WTC11 (cell line): ENCODE data around the gene PEX5. TPM values are rescaled to one million over a fixed set of nuclear protein-coding genes. Genes with fewer than 3 reads are reported as not detected.

Source experiments
- ATAC-seq: fragments of 200-7000 bp; cut with Tn5 transposase; 2 replicates; pipeline ENCODE4 v1.10.0; 2021; ENCODE audit warnings: mild to moderate bottlenecking, moderate library complexity
- CTCF ChIA-PET: fragments of 300-600 bp; sonication (Branson Sonifier 250); formaldehyde crosslinking; loops from one replicate; lab custom pipeline; 2021; ENCODE audit warnings: antibody characterized with exemption; lab: Charles Lee
- POLR2A ChIA-PET: fragments of 350-600 bp; sonication (Branson Sonifier 250); formaldehyde crosslinking; loops from one replicate; lab custom pipeline; 2021; ENCODE audit warnings: antibody characterized with exemption; lab: Charles Lee
- DNase-seq: peaks from one replicate; pipeline ENCODE4 v3.0.0; 2021; ENCODE audit warnings: low spot score
- H3K27ac Mint-ChIP-seq: 2 replicates; pipeline ENCODE4 v1.8.0; 2021; ENCODE audit warnings: mixed read lengths
- H3K27me3 Mint-ChIP-seq: 2 replicates; pipeline ENCODE4 v1.8.0; 2021; ENCODE audit warnings: low read depth, mild to moderate bottlenecking, moderate library complexity, mixed read lengths
- H3K36me3 Mint-ChIP-seq: 2 replicates; pipeline ENCODE4 v1.8.0; 2021; ENCODE audit warnings: mixed read lengths
- H3K4me1 Mint-ChIP-seq: 2 replicates; pipeline ENCODE4 v1.8.0; 2022; ENCODE audit warnings: mixed read lengths
- H3K4me3 Mint-ChIP-seq: 2 replicates; pipeline ENCODE4 v1.8.0; 2021; ENCODE audit warnings: mild to moderate bottlenecking, moderate library complexity, mixed read lengths
- H3K9me3 Mint-ChIP-seq: 2 replicates; pipeline ENCODE4 v1.8.0; 2021; ENCODE audit warnings: mixed read lengths
- CREB1 ChIP-seq: sonication (generic); formaldehyde crosslinking; IDR thresholded peaks from 2 replicates; pipeline ENCODE4 v1.8.0; 2023; ENCODE audit warnings: mild to moderate bottlenecking, missing genetic modification reagents
- ESRRA ChIP-seq: sonication (generic); formaldehyde crosslinking; IDR thresholded peaks from 2 replicates; pipeline ENCODE4 v1.8.1; 2022; ENCODE audit warnings: mild to moderate bottlenecking, missing genetic modification reagents, borderline replicate concordance
- ETV6 ChIP-seq: sonication (generic); formaldehyde crosslinking; IDR thresholded peaks from 2 replicates; pipeline ENCODE4 v1.8.1; 2022; ENCODE audit warnings: mild to moderate bottlenecking, missing genetic modification reagents
- GTF2I ChIP-seq: fragments of 250-450 bp; sonication (Bioruptor Pico); conservative IDR thresholded peaks from 2 replicates; pipeline ENCODE4 v1.4.0; 2021; ENCODE audit warnings: mild to moderate bottlenecking
- HMGA2 ChIP-seq: fragments of 250-450 bp; sonication (Bioruptor Pico); IDR thresholded peaks from 2 replicates; pipeline ENCODE4 v1.4.0; 2021; ENCODE audit warnings: mild to moderate bottlenecking, moderate library complexity
- NFATC4 ChIP-seq: fragments of 250-450 bp; sonication (Bioruptor Pico); IDR thresholded peaks from 2 replicates; pipeline ENCODE4 v1.9.0; 2021; ENCODE audit warnings: mild to moderate bottlenecking
- NR1H2 ChIP-seq: sonication (generic); formaldehyde crosslinking; IDR thresholded peaks from 2 replicates; pipeline ENCODE4 v1.9.0; 2021; ENCODE audit warnings: mild to moderate bottlenecking, moderate library complexity, missing genetic modification reagents
- RELA ChIP-seq: sonication (generic); formaldehyde crosslinking; IDR thresholded peaks from 2 replicates; pipeline ENCODE4 v1.8.1; 2022; ENCODE audit warnings: missing genetic modification reagents, mild to moderate bottlenecking, borderline replicate concordance
- SMAD4 ChIP-seq: sonication (generic); formaldehyde crosslinking; IDR thresholded peaks from 2 replicates; pipeline ENCODE4 v1.8.0; 2022; ENCODE audit warnings: mild to moderate bottlenecking, missing genetic modification reagents
- TCF7 ChIP-seq: sonication (generic); formaldehyde crosslinking; IDR thresholded peaks from 2 replicates; pipeline ENCODE4 v1.8.0; 2022; ENCODE audit warnings: mild to moderate bottlenecking, low read depth, missing genetic modification reagents, moderate library complexity
- ZNF423 ChIP-seq: fragments of 250-450 bp; sonication (Bioruptor Pico); IDR thresholded peaks from 2 replicates; pipeline ENCODE4 v2.1.2; 2022; ENCODE audit warnings: mild to moderate bottlenecking, moderate library complexity
- total RNA-seq: library from RNA; stranded (reverse); gene quantifications from 3 replicates; pipeline ENCODE4 v1.2.3, GENCODE V29; 2021
- TF ChIP-seq, protein P1 (sequence below): fragments of 250-450 bp; sonication (Bioruptor Pico); IDR thresholded peaks from 2 replicates; pipeline ENCODE4 v1.9.0; 2021; ENCODE audit warnings: mild to moderate bottlenecking, borderline replicate concordance
- TF ChIP-seq, protein P2 (sequence below): fragments of 250-450 bp; sonication (Bioruptor Pico); conservative IDR thresholded peaks from 2 replicates; pipeline ENCODE4 v1.9.0; 2021; ENCODE audit warnings: mild to moderate bottlenecking
- TF ChIP-seq, protein P3 (sequence below): sonication (generic); formaldehyde crosslinking; IDR thresholded peaks from 2 replicates; pipeline ENCODE4 v1.8.1; 2023; ENCODE audit warnings: mild to moderate bottlenecking, missing genetic modification reagents
- TF ChIP-seq, protein P4 (sequence below): fragments of 250-450 bp; sonication (Bioruptor Pico); IDR thresholded peaks from 2 replicates; pipeline ENCODE4 v1.9.0; 2021; ENCODE audit warnings: moderate library complexity, mild to moderate bottlenecking, inconsistent platforms, borderline replicate concordance
- TF ChIP-seq, protein P5 (sequence below): sonication (generic); formaldehyde crosslinking; IDR thresholded peaks from 2 replicates; pipeline ENCODE4 v1.8.1; 2023; ENCODE audit warnings: mild to moderate bottlenecking, missing genetic modification reagents, moderate library complexity
- TF ChIP-seq, protein P6 (sequence below): fragments of 250-450 bp; sonication (Bioruptor Pico); IDR thresholded peaks from 2 replicates; pipeline ENCODE4 v1.9.0; 2021; ENCODE audit warnings: mild to moderate bottlenecking
- TF ChIP-seq, protein P7 (sequence below): fragments of 250-450 bp; sonication (Bioruptor Pico); IDR thresholded peaks from 2 replicates; pipeline ENCODE4 v1.8.0; 2021; ENCODE audit warnings: mild to moderate bottlenecking
- TF ChIP-seq, protein P8 (sequence below): sonication (generic); formaldehyde crosslinking; IDR thresholded peaks from 2 replicates; pipeline ENCODE4 v1.8.1; 2023; ENCODE audit warnings: mild to moderate bottlenecking, missing genetic modification reagents
- TF ChIP-seq, protein P9 (sequence below): sonication (generic); formaldehyde crosslinking; IDR thresholded peaks from 2 replicates; pipeline ENCODE4 v1.8.0; 2022; ENCODE audit warnings: mild to moderate bottlenecking, missing genetic modification reagents

The PEX5 gene
- total RNA-seq, 1 experiment from 2014 or later, result 68.9 TPM

DNA sequence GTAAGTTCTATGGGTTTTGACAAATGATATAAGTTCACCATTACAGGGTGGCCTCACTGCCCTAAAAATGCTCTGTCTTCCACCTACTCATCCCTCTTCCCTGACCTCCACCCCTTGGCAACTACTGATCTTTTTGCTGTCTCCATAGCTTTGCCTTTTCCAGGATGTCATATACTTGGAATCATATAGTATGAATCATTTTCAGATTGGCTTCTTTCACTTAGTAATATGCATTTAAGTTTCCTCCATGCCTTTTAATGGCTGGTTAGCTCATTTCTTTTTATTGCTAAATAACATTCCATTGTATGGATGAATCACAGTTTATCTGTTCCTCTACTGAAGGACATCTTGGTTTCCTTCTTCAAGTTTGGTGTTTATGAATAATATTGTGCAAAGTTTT, 14.0 kb upstream of the PEX5 start (continued):
- TF ChIP-seq, protein P1, sequence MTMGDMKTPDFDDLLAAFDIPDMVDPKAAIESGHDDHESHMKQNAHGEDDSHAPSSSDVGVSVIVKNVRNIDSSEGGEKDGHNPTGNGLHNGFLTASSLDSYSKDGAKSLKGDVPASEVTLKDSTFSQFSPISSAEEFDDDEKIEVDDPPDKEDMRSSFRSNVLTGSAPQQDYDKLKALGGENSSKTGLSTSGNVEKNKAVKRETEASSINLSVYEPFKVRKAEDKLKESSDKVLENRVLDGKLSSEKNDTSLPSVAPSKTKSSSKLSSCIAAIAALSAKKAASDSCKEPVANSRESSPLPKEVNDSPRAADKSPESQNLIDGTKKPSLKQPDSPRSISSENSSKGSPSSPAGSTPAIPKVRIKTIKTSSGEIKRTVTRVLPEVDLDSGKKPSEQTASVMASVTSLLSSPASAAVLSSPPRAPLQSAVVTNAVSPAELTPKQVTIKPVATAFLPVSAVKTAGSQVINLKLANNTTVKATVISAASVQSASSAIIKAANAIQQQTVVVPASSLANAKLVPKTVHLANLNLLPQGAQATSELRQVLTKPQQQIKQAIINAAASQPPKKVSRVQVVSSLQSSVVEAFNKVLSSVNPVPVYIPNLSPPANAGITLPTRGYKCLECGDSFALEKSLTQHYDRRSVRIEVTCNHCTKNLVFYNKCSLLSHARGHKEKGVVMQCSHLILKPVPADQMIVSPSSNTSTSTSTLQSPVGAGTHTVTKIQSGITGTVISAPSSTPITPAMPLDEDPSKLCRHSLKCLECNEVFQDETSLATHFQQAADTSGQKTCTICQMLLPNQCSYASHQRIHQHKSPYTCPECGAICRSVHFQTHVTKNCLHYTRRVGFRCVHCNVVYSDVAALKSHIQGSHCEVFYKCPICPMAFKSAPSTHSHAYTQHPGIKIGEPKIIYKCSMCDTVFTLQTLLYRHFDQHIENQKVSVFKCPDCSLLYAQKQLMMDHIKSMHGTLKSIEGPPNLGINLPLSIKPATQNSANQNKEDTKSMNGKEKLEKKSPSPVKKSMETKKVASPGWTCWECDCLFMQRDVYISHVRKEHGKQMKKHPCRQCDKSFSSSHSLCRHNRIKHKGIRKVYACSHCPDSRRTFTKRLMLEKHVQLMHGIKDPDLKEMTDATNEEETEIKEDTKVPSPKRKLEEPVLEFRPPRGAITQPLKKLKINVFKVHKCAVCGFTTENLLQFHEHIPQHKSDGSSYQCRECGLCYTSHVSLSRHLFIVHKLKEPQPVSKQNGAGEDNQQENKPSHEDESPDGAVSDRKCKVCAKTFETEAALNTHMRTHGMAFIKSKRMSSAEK (CRISPR knock-in tag), result no peak
- TF ChIP-seq, protein P2, sequence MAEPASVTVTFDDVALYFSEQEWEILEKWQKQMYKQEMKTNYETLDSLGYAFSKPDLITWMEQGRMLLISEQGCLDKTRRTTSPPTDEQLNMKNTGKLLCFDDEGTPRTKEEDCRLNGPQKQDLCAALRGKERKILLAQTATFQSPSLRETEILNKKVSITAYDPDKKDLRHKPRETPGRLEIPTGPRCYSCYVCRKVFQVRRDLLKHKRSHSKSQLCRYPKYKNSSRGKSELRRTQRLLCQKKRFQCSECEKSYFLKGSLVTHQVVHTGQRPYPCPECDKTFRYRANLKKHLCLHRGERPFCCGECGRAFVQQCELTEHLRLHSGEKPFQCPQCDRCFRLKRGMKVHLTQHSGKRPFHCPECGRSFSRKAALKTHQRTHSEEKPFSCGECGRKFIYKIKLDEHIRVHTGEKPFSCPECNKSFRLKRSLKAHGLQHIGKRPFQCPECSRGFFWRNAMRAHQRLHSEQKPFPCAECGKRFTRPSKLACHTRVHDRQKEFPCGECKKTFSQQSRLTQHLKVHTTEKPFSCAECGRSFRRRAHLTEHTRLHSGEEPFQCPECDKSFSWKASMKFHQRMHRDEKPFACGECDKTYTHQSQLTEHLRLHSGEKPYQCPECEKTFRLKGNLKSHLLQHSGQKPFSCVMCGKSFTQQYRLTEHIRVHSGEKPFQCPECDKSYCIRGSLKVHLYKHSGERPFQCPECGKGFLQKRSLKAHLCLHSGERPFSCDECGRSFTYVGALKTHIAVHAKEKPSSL, result no peak

DNA sequence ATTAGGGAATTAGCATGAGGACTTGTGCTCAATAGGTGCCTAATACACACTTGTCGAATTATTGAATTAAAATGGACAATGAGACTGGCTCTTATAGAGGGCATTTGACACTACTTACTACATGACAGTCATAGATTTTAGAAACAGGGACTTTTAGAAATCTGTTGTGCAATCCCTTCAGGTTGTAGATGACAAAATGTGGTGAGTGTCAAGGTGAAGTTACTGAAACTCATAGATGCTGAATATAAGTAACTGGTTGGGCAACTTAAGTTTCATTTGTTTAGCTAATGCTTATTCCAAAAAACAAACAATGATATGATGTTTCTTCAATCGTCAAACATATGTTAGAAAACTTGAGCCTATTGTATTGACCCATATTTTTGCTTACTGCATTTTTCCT, 12.9 kb upstream of the PEX5 start:
- CTCF ChIA-PET, result interaction anchor here (0.9 kb wide), 1 partner anchor 14 kb away, joined by 3 read pairs; no protein-coding TSS in a partner anchor
- H3K9me3 Mint-ChIP-seq, result peaks cover 77% of the 10 kb centered on the region

More for the DNA sequence above, 12.9 kb upstream of the PEX5 start:
- TF ChIP-seq, protein P3, sequence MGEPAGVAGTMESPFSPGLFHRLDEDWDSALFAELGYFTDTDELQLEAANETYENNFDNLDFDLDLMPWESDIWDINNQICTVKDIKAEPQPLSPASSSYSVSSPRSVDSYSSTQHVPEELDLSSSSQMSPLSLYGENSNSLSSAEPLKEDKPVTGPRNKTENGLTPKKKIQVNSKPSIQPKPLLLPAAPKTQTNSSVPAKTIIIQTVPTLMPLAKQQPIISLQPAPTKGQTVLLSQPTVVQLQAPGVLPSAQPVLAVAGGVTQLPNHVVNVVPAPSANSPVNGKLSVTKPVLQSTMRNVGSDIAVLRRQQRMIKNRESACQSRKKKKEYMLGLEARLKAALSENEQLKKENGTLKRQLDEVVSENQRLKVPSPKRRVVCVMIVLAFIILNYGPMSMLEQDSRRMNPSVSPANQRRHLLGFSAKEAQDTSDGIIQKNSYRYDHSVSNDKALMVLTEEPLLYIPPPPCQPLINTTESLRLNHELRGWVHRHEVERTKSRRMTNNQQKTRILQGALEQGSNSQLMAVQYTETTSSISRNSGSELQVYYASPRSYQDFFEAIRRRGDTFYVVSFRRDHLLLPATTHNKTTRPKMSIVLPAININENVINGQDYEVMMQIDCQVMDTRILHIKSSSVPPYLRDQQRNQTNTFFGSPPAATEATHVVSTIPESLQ (CRISPR knock-in tag), result no peak
- no peak for TF ChIP-seq HMGA2 (CRISPR knock-in tag)
- TF ChIP-seq ETV6 (CRISPR knock-in tag), result no peak
- TF ChIP-seq, protein P4, sequence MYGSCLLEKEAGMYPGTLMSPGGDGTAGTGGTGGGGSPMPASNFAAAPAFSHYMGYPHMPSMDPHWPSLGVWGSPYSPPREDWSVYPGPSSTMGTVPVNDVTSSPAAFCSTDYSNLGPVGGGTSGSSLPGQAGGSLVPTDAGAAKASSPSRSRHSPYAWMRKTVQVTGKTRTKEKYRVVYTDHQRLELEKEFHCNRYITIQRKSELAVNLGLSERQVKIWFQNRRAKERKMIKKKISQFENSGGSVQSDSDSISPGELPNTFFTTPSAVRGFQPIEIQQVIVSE (CRISPR knock-in tag), result no peak
- TF ChIP-seq GTF2I, result no peak
- no peak for TF ChIP-seq TCF7 (CRISPR knock-in tag)
- TF ChIP-seq, protein P5, sequence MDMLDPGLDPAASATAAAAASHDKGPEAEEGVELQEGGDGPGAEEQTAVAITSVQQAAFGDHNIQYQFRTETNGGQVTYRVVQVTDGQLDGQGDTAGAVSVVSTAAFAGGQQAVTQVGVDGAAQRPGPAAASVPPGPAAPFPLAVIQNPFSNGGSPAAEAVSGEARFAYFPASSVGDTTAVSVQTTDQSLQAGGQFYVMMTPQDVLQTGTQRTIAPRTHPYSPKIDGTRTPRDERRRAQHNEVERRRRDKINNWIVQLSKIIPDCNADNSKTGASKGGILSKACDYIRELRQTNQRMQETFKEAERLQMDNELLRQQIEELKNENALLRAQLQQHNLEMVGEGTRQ (CRISPR knock-in tag), result no peak
- TF ChIP-seq, protein P6, sequence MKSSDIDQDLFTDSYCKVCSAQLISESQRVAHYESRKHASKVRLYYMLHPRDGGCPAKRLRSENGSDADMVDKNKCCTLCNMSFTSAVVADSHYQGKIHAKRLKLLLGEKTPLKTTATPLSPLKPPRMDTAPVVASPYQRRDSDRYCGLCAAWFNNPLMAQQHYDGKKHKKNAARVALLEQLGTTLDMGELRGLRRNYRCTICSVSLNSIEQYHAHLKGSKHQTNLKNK (CRISPR knock-in tag), result no peak
- TF ChIP-seq, protein P7, sequence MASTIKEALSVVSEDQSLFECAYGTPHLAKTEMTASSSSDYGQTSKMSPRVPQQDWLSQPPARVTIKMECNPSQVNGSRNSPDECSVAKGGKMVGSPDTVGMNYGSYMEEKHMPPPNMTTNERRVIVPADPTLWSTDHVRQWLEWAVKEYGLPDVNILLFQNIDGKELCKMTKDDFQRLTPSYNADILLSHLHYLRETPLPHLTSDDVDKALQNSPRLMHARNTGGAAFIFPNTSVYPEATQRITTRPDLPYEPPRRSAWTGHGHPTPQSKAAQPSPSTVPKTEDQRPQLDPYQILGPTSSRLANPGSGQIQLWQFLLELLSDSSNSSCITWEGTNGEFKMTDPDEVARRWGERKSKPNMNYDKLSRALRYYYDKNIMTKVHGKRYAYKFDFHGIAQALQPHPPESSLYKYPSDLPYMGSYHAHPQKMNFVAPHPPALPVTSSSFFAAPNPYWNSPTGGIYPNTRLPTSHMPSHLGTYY, result no peak
- no peak for TF ChIP-seq RELA (CRISPR knock-in tag)
- TF ChIP-seq, protein P8, sequence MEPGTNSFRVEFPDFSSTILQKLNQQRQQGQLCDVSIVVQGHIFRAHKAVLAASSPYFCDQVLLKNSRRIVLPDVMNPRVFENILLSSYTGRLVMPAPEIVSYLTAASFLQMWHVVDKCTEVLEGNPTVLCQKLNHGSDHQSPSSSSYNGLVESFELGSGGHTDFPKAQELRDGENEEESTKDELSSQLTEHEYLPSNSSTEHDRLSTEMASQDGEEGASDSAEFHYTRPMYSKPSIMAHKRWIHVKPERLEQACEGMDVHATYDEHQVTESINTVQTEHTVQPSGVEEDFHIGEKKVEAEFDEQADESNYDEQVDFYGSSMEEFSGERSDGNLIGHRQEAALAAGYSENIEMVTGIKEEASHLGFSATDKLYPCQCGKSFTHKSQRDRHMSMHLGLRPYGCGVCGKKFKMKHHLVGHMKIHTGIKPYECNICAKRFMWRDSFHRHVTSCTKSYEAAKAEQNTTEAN (CRISPR knock-in tag), result no peak
- TF ChIP-seq ZNF423 (CRISPR knock-in tag), result no peak
- TF ChIP-seq CREB1 (CRISPR knock-in tag), result no peak
- TF ChIP-seq NFATC4 (CRISPR knock-in tag), result no peak
- no peak for TF ChIP-seq SMAD4 (CRISPR knock-in tag)
- TF ChIP-seq, protein P9, sequence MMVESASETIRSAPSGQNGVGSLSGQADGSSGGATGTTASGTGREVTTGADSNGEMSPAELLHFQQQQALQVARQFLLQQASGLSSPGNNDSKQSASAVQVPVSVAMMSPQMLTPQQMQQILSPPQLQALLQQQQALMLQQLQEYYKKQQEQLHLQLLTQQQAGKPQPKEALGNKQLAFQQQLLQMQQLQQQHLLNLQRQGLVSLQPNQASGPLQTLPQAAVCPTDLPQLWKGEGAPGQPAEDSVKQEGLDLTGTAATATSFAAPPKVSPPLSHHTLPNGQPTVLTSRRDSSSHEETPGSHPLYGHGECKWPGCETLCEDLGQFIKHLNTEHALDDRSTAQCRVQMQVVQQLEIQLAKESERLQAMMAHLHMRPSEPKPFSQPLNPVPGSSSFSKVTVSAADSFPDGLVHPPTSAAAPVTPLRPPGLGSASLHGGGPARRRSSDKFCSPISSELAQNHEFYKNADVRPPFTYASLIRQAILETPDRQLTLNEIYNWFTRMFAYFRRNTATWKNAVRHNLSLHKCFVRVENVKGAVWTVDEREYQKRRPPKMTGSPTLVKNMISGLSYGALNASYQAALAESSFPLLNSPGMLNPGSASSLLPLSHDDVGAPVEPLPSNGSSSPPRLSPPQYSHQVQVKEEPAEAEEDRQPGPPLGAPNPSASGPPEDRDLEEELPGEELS, result no peak
- TF ChIP-seq ESRRA (CRISPR knock-in tag), result no peak
- TF ChIP-seq NR1H2 (CRISPR knock-in tag), result no peak
- TF ChIP-seq, all 79 proteins: peak for 0
- Mint-ChIP-seq H3K27ac (no peak overlapping the region), H3K4me1 (no peaks in the 10 kb centered on the region), H3K27me3 (peaks cover 37% of the 10 kb centered on the region), H3K36me3 (peaks cover 17% of the 10 kb centered on the region), H3K4me3 (no peak overlapping the region)
- no peak for ATAC-seq
- DNase-seq, result no peak
- POLR2A ChIA-PET, result no interaction called here
